Gastroesophageal sphincter (tissue), 4 donors: Measurements from ENCODE around the gene TMEM141. TPM values are rescaled to one million over a fixed set of nuclear protein-coding genes. Genes with fewer than 3 reads are reported as not detected.

Experiments
- ATAC-seq: fragments of 150-250 bp; one replicate; pipeline ENCODE4 v1.9.1; 2016; ENCODE audit warnings: mild to moderate bottlenecking, moderate library complexity
- H3K27ac ChIP-seq, 4 donors: fragments of 200-600 bp; sonication (generic) in 3 of 4; 1 replicate in 3 of 4; 2 replicates in 1 of 4; pipeline ENCODE4 v1.5.1; 2016 to 2019
- H3K27me3 ChIP-seq: fragments of 200-600 bp; sonication (generic); one replicate; pipeline ENCODE4 v1.5.1; 2019
- H3K36me3 ChIP-seq, 2 donors: fragments of 200-600 bp; sonication (generic); one replicate each; pipeline ENCODE4 v1.5.1; 2019; ENCODE audit warnings: control low read depth in 1 of 2
- H3K4me1 ChIP-seq, 3 donors: fragments of 200-600 bp; sonication (generic); 1 replicate in 2 of 3; 2 replicates in 1 of 3; pipeline ENCODE4 v1.5.1; 2016 to 2019; ENCODE audit warnings: control low read depth in 2 of 3
- H3K4me3 ChIP-seq, 2 donors: fragments of 200-600 bp; sonication (generic); one replicate each; pipeline ENCODE4 v1.5.1; 2019; ENCODE audit warnings: mild to moderate bottlenecking in 1 of 2, moderate library complexity in 1 of 2
- H3K9me3 ChIP-seq, 3 donors: fragments of 200-600 bp; sonication (generic); one replicate each; pipeline ENCODE4 v1.5.1; 2017 to 2019; ENCODE audit warnings: control low read depth in 2 of 3
- CTCF ChIP-seq, 4 experiments: fragments of 200-600 bp in 2 of 4; fragments of 450-650 bp in 2 of 4; sonication (generic) in 1 of 4; IDR thresholded peaks; one replicate each; pipeline ENCODE4 v1.5.1; 2017 to 2019; ENCODE audit warnings: antibody characterized with exemption in 4 of 4, mild to moderate bottlenecking in 2 of 4, moderate library complexity in 2 of 4
- EP300 ChIP-seq: sonication (generic); formaldehyde crosslinking; IDR thresholded peaks from one replicate; pipeline ENCODE4 v1.6.1; 2017; ENCODE audit warnings: antibody characterized with exemption, mild to moderate bottlenecking
- POLR2A ChIP-seq, 2 donors: fragments of 450-650 bp; IDR thresholded peaks; one replicate each; pipeline ENCODE4 v1.6.1; 2017; ENCODE audit warnings: antibody characterized with exemption in 2 of 2, mild to moderate bottlenecking in 2 of 2, moderate library complexity in 1 of 2
- POLR2AphosphoS5 ChIP-seq: sonication (generic); formaldehyde crosslinking; IDR thresholded peaks from one replicate; pipeline ENCODE4 v1.6.1; 2017; ENCODE audit warnings: antibody characterized with exemption
- WGBS, 2 donors: methylation state at CpG; one replicate each; pipeline ENCODE4 v1.1.5; 2018; ENCODE audit warnings: low coverage in 1 of 2; 5-methylcytosine and 5-hydroxymethylcytosine counted together
- total RNA-seq, 4 donors: library from RNA; depleted of rRNA; stranded (reverse); fragments of >200 nt; gene quantifications; one replicate each; pipeline ENCODE4 v1.1.0, GENCODE V29; 2016

Gene TMEM141
- total RNA-seq, 4 donors from 2014 or later = 33.0 to 51.5 (median 40.4) TPM

GRCh38 chr9:136827794-136828473, 36.8 kb downstream of the TMEM141 start:
- Histone ChIP-seq H3K36me3 (peaks cover 0 to 99% of the 10 kb centered on the region in 2 donors), H3K4me3 (no peak overlapping the region), H3K4me1 (no peaks in the 10 kb centered on the region), H3K27ac (no peak overlapping the region), H3K27me3 (no peaks in the 10 kb centered on the region), H3K9me3 (no peaks in the 10 kb centered on the region)
- no peak for TF ChIP-seq EP300
- WGBS, 2 donors = 88 to 100% methylated on average over 2 to 3 of the region's 14 CpGs
- no peak for ATAC-seq

- 89 to 93% methylated on average over 4 to 11 of the region's 31 CpGs for WGBS, 2 donors
- H3K27ac ChIP-seq = no peak overlapping the region
- H3K36me3 ChIP-seq = peaks cover 0 to 100% of the 10 kb centered on the region in 2 donors
- H3K4me3 ChIP-seq = no peak overlapping the region
- H3K27me3 ChIP-seq = no peaks in the 10 kb centered on the region
- no peaks in the 10 kb centered on the region for H3K4me1 ChIP-seq
- no peak for ATAC-seq
- no peak for TF ChIP-seq POLR2A (IDR thresholded peaks at IDR 0.05)
- no peak for TF ChIP-seq CTCF (IDR thresholded peaks at IDR 0.05)
- no peak for TF ChIP-seq POLR2AphosphoS5
- TF ChIP-seq EP300 = no peak
- no peaks in the 10 kb centered on the region for H3K9me3 ChIP-seq
Observed at GRCh38 chr9:136828474-136829140, 37.5 kb downstream of the TMEM141 start.

- no peak for TF ChIP-seq CTCF (IDR thresholded peaks at IDR 0.05)
- no peak for TF ChIP-seq EP300
- TF ChIP-seq POLR2AphosphoS5 = no peak
- TF ChIP-seq POLR2A (IDR thresholded peaks at IDR 0.05) = no peak
- no peak overlapping the region for H3K4me3 ChIP-seq
- peaks cover 0 to 95% of the 10 kb centered on the region in 2 donors for H3K36me3 ChIP-seq
- no peak overlapping the region for H3K27ac ChIP-seq
- H3K9me3 ChIP-seq = no peaks in the 10 kb centered on the region
- no peaks in the 10 kb centered on the region for H3K4me1 ChIP-seq
- H3K27me3 ChIP-seq = no peaks in the 10 kb centered on the region
- 80 to 93% methylated on average over 1 to 3 of the region's 14 CpGs for WGBS, 2 donors
- ATAC-seq = no peak
Observed at GRCh38 chr9:136829412-136829811, 38.3 kb downstream of the TMEM141 start.

GRCh38 chr9:136829981-136830885, 39.1 kb downstream of the TMEM141 start:
- no peak for ATAC-seq
- no CpG with 5 or more reads among the region's 41 CpGs for WGBS, 2 donors
- H3K36me3 ChIP-seq = peaks cover 0 to 90% of the 10 kb centered on the region in 2 donors

More at GRCh38 chr9:136829981-136830885, 39.1 kb downstream of the TMEM141 start:
- Histone ChIP-seq H3K4me1 (no peaks in the 10 kb centered on the region), H3K27me3 (no peaks in the 10 kb centered on the region), H3K27ac (no peak overlapping the region), H3K9me3 (no peaks in the 10 kb centered on the region), H3K4me3 (no peak overlapping the region)
- no peak for TF ChIP-seq EP300
- no peak for TF ChIP-seq POLR2A (IDR thresholded peaks at IDR 0.05)
- no peak for TF ChIP-seq POLR2AphosphoS5
- TF ChIP-seq CTCF (IDR thresholded peaks at IDR 0.05) = no peak
